GM18858 (cell line): ENCODE data around the gene VAMP8.
"Not testable (repeated sequence)": the region's sequence is repeated elsewhere in the genome, so short reads cannot be mapped to it uniquely, and the experiment has no call there.

ENCODE experiments used
- ATAC-seq: cut with Tn5 transposase; IDR thresholded peaks from one replicate; pipeline ENCODE4 v1.9.1; 2021; ENCODE audit not compliant: unreplicated experiment

The VAMP8 gene

DNA sequence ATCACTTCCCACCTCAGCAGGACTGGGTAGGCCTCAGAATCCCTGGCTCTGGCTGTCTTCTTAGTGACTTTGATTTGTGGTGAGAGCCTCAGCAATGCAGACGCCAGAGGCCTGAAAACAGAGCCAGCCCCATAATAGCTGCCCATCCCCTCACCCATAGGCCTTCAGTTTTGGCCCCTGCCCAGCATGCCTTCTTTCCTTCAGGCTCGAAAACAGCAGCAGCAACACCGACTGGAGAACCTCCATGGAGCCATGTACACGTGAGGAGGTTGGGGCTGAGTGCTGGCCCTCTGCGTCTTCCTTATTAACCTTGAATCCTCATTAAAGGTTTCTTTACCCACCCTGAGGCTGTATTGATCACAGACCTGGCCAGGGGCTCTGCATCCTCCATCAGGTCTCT is 19.9 kb downstream of the VAMP8 start:
- ATAC-seq = no peak

DNA sequence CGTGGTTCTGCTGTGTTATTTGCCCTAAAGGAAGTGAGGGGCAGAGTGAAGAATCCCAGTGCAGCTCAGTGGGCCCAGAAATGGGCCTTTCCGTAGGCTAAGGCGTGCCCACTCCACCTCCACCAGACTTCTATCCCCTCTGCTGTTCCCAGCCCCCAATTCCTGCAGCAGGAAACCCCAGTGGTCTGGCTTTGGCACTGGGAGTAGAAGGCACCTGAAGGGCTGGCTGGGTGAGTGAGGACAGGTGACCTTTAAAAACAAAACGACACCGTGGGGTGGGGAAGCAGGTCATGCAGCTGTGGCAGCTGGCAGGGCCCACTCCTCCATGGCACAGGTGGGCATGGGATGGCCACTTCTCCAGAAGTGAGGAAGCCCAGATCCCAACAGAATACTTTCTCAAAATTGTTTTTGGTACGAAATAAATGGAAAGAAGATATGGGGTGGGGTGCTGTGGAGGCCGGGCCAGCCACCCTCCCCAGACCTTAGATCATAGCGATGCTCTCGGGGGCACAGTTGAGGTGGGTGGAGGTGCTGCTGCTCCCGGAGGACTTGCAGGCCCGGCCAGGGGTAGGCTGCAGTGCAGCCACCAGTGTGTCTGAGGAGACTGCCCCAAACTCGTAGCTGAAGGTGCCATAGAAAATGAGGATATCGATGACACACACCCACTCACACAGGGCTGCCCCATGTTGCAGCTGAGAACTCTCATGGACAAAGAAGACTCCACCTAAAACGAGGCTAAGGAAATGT is 21.4 kb downstream of the VAMP8 start:
- no peak for ATAC-seq

DNA sequence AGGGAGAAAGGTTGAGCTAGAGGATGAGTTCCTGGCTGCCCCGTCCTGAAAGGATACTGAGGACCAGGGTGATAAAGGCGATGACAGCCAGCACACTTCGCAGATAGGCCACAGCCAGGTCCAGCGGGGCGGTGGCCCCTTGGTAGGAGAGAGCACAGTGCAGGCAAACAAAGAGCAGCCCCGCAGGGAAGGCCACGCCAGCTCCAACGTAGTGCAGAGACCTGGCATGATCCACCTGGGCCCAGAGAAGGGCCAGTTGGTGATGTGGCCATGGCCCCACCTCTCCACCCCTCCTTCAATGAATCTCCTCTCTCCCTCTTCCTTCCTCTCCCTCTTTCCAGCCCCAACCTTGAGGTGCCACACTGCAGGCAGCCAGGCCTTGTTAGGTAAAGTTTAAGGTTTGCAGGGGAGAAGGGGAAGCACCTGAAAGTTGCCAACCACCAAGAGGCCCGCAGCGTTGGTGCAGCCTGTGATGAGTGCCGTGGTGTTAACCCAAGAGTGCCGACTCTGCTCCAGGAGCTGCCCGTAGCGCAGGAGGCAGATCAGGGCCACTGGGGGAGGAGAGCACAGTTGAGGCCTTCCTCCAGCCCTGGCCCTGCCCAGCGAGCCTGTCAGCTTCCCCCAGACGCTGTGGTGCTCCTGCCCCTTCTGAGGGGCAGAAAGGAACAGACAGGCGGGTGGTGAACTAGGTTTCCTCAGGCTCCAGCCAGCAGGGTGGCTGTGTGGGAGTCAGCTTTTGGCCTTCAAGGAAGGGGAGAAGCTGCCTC is 22.3 kb downstream of the VAMP8 start:
- no peak for ATAC-seq

DNA sequence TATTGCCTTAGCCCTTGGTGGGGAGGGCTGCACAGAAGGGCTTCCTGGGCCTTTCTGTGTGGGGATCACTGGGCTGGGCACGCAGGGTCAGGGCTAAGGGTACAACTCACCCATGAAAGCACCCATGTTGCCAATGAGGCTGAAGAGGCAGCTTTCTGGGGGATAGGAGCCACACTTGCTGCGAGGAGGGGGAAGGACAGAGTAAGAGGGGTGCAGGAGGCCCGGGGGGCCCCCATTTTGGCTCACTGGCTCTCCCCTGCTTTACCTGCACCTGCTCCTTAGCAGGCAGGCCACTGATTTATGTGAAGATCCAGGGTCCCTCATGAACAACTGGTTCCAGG is 22.8 kb downstream of the VAMP8 start:
- ATAC-seq = no peak

DNA sequence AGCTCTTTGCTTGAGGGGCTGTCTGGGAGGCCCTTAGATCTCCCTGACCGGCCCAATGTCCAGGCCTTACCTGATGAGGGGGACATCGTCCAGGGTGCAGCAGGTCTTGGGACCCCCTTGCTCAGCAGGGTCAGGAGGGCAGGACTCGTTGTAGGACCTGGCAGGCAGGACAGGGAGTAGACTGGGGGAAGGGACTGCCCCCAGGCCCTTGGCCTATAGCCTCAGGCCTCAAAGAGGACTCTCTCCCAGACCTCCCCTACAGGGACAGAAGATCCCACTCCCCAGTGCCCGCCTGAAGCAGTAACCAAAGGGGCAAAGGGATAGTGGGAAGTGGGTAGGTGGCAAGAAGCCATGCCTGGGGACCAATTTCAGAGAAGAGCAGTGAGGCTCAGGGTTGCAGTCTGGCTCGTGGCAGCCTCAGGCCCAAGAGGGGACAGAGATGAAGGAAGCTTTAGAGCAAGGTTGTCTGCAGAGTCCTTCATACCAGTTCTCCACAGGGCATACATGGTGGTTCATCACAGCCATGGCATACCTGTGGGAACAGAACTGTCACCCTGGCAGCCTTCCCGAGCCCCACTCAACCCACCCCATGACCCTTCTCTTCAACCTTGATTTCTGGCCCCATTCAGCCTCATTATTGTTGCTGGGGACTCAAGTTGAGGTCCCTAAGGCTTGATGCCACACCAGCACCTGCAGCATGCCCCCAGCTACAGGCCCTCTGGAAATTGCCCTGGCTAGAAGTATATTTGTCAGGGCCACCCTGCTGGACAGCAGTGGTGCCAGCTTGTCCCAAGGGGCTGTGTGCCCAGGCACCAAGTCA is 23.8 kb downstream of the VAMP8 start:
- no peak for ATAC-seq

DNA sequence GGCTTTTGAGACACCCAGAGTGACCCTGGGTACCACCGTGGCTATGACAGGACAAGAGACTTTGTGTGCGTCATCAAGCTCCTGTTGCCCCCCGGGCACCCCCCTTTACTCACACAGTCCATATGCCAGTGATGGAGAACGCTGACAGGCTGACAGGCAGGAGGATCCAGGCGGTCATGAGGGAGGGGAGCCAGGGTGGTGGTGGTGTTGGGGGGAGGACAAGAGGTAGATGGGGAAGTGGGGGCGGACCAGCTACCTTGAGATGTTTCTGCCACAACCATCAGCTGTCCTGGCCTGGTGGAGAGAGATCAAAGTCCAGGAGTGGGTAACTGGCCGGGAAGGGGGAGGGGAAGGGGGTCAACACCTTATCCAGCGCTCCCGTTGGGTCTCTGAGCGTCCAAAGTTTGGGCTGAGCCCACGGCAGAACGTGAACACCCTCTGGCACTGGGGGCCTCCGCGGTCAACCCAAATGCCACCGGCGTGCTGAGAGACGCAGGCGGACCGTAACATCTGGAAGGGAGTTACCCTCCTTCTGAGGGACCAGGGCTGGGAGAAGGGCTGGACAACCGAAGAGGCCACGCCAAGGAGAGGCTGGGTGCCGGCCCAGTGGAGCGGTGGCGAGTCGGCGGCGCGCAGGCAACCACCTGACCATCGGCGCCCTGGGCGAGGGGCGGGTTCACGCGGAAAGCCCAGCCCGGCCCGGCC is 24.5 kb downstream of the VAMP8 start:
- ATAC-seq = peak; percentile 21

DNA sequence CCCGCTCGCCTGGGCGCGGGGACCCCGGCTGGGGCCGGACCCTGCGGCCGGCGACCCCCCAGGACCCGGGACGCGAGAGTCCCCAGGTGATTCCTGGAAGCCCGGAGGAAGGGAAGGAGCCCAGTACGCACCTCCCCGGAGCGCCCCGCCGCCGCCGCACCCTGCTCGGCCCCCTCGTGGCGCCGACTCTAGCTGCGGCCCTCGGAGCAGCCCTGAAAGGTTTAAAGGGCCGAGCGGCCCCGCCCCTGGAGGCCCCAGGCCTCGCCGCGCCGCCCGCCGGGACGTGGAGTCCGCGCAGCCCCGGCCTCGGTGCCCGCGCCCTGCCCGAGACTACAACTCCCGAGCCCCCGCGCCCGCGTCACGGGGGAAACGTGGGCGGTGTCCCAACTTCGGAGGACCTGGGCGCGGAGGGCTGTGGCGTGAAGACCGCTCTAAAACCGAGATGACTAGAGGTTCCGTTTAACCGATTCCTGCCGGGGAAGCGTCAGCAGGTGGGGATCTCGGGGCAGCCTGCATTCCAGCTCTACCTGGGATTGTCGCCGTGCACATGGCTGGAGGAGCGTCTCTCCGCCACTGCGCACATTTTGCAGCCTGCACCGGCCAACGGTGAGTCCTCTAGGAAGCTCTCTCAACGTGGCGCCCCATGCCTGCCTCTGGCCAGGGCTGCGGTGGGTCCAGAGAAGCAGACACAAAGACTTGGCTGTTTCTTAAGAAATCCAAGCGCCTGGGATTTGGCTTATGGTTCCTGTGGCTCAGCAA is 25.3 kb downstream of the VAMP8 start, which contains the start of gene TMEM150A:
Gene TMEM150A, minus strand, starts transcription at position 223 of the 759 bp plus-strand sequence. CDS start 750 bp downstream, outside the sequence.
- ATAC-seq = peak; percentile 87

DNA sequence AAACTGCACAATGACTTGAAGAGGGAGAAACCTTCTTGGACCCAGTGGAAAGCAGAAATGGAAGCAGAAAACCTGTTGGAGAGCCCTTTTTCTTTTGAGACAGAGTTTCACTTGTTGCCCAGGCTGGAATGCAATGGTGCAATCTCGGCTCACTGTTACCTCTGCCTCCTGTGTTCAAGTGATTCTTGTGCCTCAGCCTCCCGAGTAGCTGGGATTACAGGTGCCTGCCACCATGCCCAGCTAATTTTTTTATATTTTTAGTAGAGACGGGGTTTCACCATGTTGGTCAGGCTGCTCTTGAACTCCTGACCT is 26.7 kb downstream of the VAMP8 start:
- not testable (repeated sequence) for ATAC-seq

DNA sequence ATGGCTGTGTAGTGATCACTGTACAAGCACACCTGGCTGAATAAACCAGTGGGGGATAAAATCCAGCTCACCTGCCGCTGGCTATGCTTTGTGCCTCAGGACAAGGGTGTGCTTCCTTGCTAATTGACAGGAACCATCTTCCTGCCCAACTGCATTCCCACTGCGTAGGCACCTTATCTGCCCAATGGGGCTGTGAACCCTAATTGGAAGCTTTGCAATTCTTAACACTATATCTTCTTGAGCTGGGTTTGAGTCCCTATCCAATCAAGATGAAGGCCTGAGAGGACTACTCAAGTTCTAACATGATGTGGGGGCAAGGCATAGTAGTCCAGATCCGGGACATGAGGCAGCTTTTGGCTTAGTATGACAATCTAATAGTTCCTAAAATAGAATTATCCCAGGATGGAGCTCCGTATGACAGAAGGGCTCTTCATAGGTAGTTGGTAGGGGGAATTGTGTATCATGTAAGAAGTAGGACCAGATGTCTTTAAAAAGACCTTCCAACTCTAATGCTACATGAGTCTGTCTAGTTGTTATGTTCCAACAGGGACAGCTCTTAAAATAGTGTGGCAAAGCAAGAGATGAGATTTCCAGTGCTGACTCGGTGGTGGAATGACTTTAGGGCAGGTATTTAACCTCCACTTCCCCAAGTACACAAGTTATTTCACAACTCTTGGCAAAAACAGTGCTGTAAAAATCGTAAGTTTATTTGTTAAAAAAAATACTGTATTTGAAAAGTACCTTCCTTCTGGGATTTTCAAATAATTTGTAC is 27.4 kb downstream of the VAMP8 start:
- no peak for ATAC-seq

DNA sequence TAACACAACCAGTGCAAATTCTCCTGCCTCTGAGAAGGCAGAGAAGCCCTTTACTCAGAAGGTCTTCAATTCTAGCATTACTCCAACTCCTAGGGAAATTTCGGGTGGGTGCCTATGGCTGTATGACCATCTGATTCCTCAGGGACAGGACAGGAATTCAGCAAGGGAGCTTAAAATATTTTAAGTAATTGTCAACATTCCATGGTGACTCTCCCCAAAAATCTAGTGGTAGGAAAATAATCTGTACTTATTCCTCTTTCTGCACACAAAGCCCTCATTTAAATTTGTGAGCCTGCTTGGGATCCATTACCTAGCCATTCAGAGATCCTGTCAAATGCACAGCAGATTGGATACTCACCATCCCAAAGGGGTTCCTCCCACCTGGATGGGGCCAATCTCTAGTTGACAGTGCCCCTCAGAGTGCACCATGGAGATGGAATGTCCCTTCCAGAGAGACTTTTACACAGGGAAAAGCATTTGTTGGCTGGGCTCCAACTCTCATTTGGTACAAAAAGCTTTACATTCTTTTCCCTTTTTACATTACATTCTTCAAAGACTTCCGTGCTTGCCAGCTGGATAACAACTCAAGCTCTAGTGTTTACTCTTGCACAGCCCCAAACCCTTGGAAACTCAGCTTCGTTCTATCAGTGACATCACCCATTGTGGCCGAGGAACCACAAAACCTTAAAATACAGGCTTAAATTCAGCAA is 28.2 kb downstream of the VAMP8 start:
- no peak for ATAC-seq

DNA sequence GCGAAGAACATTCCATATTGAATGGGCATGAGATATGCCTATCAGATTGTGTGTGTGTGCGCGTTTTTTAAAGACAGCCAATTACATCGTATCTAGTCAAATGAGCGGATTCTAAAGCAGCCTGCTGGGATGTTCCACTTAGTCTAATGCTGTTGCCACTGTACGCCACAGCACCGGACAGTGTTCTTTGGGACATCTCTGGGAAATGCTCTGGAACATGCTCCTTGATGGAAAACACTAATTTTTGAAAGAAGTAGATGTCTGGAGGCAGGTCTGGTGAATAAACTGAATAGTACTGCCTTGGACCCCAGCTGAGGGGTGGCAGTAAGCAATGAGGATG is 28.7 kb downstream of the VAMP8 start:
- ATAC-seq = no peak

DNA sequence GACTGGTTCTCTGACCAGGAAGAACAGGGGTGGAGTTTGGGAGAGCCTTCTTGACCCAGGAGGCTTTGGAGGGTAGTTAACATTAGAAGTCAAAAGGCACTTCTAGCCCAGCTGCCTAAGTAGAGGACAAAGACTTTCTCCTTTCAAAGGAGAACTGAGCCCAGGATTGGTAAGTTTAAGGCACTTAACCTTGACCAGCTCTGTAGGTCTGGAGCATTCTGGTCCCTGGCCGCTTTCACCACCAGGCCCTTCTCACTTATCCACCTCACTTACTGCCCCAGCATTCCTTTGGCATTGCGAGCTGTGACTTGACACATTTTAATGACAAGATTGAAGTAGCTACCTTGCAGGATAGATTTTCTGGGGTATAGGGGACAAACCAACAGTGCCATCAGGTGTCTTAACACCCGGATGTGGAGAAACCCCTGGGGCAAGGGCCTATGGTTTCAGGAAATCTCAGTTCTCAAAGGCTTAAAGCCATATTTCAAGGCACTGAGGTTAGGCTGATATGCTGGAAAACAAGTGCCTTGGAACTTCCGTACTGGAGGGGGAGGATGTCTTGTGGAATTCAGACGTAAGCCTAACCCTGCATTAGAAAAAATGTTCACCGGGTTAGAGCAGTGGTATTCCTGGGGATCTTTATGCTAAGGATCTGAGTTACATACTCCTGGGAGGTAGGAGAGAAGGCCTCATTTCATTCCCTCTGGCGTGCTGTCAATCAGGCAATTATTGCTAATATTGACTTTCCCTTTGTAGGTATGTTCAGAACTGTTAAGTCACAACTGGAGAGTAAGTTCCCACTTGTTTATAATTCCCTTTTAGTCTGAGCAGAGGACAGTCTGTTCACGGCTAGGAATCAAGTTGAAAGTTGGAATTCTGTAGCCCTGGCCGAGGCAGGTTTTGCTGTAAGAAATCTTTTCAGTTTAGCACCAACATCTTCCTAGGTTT is 30.2 kb downstream of the VAMP8 start:
- no peak for ATAC-seq

DNA sequence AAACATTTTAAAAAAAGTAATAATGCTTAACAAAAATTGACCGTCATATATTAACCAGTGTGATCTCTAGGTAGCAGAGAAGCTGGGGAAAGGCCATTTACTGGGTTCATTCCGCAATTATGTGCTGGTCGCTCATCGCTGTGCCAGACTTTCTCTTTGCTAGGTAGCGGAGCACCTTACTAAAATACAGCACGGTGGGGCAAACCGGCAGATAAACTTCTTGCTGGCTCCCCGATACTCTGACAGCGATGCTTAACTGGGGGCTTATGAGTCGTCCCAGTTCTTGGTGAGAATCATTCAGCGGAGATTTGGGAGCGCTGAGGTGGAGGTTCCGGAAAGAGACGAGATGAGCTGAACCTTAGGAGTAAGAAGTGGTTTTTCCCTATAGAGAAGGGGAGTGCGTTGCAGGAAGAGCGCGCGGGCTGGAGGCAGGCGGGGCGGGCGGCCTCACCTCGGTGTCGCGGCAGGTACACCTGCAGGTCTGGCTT is 33.9 kb downstream of the VAMP8 start:
- no peak for ATAC-seq

DNA sequence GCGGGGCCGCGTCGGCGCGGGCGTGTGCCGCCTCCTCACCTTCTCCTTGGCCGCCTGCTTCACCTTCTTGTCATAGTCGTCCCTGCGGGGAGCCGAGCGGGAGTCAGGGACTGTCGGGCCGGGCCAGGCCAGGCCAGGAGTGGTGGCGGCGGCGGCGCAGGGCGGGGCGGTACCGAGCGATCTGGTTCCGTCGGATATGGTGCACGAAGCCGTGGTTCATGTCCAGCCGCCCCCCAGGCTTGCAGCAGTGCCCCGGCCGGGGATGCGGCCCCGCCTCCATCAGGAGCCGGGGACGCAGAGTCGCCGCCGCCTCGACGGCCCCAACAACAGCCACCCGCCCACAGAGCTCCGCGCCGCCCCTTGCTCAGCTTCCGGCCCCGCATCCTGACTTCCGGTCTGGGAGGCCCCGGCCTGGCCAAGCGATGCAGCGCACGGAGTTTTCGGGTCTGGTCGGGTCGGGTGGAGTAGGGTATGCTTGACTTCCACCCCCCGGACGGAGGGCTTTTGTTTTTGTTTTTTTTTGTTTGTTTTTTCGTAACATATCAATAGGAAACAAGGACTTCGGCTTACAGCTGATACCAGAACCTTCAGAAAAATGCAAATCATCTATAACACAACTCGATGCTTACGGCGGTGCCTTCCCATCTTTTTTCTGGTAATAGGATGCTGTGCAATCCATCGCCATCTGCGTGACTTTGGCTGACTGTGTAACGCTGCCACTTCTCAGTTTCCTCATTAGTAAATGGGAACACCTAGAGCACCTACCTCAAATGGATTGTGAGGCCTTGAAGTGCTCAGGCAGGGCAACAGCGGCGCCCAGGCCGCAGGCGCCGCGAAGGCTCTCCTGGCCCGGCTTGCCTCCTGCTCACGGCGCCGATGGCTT is 34.6 kb downstream of the VAMP8 start, which contains the start of gene C2orf68:
Gene C2orf68, minus strand, starts transcription at position 362 of the 883 bp plus-strand sequence. Its CDS starts 82 bp downstream, at position 280.
- ATAC-seq = peak; percentile 74

DNA sequence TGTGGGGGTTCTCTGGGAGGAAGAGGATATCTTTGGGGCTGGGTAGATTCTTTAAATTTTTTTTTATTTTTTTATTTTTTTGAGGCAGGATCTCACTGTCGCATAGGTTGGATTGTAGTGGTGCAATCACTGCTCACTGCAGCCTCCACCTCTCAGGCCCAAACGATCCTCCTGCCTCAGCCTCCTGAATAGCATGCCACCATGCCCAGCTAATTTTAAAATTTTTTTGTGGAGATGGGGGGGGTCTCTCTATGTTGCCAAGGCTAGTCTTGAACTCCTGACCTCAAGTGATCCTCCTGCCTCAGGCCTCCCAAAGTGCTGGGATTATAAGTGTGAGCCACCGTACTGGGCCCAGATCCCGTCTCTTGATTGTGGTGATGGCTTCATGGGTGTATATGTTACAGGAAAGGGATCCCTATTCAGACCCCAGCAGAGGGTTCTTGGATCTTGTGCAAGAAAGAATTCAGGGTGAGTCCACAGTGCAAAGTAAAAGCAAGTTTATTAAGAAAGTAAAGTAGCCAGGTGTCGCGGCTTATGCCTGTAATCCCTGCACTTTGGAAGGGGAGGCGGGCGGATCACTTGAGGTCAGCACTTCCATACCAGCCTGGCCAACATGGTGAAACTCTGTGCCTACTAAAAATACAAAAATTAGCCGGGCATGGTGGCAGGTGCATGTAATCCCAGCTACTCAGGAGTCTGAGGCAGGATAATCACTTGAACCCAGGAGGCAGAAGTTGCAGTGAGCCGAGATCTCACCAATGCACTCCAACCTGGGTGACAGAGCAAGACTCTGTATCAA is 36.5 kb downstream of the VAMP8 start:
- ATAC-seq = no peak

DNA sequence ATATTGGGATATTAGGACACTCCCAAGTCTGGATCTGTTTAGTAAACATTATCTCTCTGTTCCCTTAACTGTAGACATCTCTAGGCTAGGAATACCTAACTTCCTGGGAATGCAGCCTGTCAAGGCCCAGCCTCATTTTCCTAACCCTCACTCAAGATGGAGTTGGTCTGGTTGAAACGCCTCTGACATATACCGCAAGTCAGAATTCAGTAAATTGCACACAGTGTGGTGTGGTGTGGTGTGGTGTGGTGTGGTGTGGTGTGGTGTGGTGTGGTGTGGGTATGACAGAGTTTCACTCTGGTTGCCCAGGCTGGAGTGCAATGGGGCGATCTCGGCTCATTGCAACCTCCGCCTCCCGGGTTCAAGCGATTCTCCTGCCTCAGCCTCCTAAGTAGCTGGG is 37.4 kb downstream of the VAMP8 start:
- not testable (repeated sequence) for ATAC-seq
